HPDE6-E6E7 (cell line): ENCODE results near the gene ACSM3.
"Not testable (repeated sequence)": the region's sequence is repeated elsewhere in the genome, so short reads cannot be mapped to it uniquely, and the experiment has no call there.

Source experiments
- DNase-seq: peaks from one replicate; pipeline ENCODE4 v3.0.0; 2011; ENCODE audit warnings: missing footprints; ENCODE audit errors: extremely low spot score

Gene ACSM3

DNA sequence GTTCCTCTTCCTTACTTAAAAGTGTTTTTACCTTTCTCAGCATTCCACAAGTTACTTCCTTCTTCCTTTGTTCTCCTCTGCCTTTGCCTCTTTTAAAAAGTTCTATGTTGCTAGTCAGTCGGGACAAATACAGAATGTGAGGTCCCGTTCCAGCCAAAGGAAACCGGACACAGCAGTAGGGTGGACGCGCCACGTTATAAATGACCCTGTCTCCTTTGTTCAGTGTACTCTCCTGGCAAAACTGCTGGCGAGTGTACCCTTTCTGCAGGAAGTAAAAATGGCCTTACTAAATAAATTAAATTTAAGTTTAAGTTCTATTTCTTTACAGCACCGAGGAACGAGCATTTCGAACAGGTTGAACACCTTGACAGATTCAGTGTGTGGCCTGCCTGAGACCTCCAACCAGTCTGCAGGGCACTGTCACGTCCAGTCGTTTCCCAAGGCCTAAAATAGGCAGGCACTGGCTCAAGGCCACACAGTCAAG, 41.9 kb downstream of the ACSM3 start:
- DNase-seq: not testable (repeated sequence)

DNA sequence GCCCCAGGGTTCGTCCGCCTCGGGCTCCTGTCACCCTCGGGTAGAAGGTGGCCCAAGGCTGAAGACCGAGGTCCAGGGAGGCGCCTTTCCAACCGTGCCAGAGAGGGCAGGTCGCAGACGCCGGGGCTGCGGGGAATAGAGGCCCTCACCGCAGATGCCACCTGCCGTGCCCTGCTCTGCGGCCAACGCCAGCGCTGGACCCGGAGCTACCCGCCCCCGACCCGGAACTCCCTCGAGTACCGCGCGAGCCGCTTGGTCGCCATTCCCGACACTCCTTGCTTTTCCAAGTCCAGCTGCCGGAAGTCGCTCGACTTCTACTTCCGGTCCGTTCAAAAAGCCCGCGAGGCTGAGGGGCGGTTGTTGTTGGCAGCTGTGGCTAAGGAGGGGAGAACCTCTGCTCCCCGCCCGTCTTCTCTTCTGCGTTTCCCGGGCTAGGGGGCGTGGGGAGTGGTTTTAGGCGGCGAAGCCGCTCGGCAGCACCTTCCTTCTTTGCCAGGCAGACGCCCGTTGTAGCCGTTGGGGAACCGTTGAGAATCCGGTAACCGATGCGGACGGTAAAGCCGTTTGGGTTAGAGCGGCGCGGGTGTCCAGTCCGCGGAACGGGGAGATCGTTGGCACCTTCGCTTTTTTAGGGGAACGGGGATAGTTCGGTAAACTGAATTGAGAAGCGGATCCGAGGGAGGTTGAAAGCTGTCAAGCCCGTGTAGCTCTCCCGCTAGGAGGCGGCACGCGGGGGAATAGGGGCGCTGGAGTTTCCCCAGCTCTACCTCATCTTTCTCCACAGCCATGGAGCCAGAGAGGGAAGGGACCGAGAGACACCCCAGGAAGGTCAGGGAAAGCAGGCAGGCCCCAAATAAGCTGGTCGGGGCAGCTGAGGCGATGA, 42.6 kb downstream of the ACSM3 start, which contains the start of the genes ERI2 and REXO5:
Gene ERI2, minus strand, starts transcription at position 305 of the 883 bp plus-strand sequence. Its CDS starts 42 bp downstream, at position 263.
Gene REXO5, plus strand, starts transcription at position 360 of the 883 bp plus-strand sequence. Its CDS starts 427 bp downstream, at position 787.
- peak; percentile 87 for DNase-seq

DNA sequence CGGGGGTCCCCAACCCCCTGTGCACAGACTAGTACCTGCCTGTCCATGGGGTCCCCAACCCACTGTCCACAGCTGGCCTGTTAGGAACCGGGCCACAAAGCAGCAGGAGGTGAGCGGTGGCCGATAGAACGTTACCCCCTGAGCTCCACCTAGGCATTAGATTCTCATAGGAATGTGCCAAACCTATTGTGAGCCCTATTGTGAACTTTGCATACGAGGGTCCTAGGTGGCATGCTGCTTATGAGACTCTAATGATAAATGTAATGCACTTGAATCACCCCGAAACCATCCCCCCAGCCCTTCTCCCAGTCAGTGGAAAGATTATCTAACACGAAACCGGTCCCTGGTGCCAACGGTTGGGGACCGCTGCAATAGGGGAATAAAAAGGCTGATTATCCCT, 44.0 kb downstream of the ACSM3 start:
- no peak for DNase-seq

DNA sequence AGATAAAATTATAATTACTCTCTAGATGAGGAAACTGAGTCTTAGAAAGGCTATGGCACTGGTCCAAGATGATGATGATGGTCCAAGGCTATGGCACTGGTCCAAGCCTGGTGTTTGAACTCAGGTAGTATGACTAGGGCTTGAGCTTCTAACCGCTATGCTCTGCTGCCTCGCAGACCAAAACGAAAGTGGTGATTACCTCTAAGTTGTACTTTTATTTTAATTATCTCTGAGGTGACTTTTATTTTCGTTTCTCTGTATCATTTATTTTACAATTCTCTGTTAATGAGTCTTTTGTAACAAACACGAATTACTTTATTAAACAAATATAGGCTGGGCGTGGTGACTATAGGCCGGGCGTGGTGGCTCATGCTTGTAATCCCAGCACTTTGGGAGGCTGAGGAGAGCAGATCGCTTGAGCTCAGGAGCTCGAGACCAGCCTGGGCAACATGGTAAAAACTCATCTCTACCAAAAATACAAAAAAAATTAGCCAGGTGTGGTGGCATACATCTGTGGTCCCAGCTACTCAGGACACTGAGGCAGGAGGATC, 48.1 kb downstream of the ACSM3 start:
- no peak for DNase-seq

DNA sequence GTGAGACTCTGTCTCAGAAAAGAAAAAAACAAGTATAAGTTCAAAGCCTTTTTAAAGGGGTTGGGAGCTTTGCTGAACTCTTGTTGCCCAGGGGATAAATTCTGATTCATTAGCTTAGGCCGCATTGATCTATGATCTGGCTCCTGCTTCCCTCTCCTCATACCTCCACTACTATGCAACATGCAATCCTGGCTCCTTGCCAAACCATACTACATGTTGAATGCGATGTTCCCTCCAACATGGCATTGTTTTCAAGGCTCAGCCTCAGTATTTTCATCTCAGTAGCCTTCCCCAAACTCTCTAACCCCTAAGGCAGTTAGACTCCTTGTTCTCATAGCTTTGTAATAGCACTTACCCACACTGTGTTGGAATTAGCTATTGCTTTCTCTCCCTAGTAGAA, 48.7 kb downstream of the ACSM3 start:
- DNase-seq: no peak

DNA sequence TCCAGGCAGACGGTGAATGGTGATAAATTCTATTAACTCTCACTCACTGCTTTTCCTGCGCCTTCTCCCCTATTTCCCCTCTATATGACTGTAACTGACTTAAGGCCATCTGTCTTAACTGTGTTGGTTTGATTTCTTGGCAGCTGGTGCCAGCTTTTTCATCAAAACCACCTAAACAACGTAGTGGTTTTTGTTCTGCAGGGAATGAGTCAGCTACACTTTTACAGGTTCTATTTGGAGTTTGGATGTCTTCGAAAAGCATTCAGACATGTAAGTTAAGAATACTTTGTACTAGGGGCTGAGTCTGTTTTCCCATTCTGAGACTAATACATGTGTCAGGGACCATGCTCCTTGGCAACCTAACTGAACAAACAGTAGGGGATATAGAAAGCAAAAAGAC, 51.0 kb downstream of the ACSM3 start:
- DNase-seq: no peak

DNA sequence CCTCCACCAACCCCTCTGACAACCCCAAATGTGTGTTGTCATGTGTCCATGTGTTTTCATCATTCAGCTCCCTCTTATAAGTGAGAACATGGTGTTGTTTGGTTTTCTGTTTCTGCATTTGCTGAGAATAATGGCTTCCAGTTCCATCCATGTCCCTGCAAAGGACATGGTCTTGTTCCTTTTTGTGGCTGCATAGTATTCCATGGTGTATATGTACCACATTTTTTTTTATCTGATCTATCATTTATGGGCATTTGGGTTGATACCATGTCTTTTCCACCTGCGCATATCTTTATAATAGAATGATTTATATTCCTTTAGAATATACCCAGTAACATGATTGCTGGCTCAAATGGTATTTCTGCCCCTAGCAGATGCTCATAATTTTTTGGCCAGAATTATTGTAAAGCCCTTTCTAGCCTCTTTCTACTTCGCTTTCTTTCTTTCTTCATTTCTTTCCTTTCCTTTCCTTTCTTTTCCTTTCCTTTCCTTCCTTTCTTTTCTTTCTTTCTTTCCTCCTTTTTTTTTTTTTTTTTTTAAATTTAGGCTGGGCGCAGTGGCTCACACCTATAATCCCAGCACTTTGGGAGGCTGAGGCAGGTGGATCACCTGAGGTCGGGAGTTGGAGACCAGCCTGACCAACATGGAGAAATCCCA, 55.2 kb downstream of the ACSM3 start:
- DNase-seq: no peak

DNA sequence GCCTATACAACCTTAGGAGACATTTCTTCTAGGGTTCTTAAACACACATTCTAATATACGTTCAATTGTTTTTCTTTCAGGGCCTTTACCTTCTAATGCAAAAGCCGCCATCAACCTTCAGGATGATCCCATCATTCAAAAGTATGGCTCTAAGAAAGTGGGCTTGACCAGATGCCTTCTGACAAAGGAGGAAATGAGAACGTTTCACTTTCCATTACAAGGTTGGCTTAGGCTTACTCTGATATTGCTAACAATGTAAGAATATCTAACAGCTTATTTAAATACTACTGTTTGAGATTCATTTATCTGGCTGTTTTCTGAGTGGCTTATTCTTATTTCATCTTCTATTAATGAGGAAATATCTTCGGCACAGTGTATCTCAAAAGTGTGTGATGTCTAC, 57.9 kb downstream of the ACSM3 start:
- DNase-seq: no peak

DNA sequence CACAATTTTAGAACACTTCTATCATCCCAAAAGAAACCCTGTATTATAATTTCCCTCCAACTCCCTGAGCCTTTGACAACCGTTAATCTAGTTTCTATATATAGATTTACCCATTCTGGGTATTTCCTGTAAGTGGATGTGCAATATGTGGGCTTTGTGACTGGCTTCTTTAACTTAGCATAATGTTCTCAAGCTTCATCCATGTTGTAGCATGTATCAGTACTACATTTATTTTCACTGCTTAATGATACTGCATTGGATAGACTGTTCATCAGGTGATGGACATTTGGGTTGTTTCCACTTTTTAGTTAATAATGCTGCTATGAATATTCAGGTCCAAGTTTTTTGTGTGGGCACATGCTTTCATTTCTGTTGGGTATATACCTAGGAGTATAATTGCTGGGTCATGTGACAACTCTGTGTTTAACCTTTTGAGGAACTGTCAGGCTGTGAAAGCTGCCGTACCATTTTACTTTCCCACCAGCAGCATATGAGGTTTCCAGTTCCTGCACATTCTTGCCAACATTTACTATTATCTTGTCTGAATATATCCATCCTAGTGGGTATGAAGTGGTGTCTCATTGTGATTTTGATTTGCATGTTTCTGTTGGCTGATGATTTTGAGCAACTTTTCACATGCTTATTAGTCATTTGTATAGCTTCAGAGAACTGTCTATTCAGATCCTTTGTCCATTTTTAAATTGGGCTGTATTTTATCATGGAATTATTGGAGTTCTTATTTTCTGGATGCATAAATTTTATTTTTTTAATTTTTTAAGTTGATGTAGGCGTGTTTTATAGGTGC, 58.9 kb downstream of the ACSM3 start:
- no peak for DNase-seq

DNA sequence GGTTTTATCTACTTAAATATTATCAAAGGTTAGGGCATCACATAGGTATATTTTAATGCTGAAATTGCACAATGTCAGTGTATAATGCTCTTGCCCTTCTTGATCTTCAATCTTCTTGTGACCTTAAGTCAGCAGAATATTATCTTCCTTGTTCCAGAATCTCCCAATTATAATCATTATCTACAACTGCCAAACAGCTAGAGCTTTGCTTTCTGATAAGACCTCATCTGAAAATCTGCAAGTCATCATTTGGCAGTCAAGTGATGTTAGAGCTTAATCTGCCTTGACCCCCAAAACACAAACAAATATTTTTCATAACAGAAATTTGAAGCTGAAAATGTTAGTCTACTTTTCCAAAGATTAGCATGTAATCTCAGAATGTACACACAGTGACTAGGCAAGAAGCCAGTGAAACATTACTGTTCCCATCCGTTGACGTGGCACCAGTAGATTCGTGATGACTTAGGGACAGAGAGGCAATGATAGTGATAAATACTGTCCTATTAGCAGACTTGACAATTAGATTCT, 62.3 kb downstream of the ACSM3 start:
- no peak for DNase-seq

DNA sequence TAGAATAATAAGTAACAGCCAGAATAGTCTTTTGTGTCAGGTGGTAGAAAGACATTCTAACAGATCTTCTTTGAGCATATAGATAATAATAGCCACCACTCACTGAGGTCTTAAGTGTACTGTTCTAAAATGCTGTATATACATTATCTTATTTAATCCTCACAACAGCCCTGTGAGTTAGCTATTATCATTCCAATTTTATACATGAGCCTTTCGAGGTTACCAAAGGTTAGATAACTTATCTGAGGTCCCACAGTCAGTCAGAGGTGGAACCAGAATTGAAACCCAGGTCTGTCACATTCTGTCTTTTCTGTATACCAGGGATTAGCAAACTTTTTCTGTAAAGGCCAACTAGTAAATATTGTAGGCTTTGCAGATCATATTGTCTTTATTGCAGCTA, 65.7 kb downstream of the ACSM3 start:
- DNase-seq: no peak

DNA sequence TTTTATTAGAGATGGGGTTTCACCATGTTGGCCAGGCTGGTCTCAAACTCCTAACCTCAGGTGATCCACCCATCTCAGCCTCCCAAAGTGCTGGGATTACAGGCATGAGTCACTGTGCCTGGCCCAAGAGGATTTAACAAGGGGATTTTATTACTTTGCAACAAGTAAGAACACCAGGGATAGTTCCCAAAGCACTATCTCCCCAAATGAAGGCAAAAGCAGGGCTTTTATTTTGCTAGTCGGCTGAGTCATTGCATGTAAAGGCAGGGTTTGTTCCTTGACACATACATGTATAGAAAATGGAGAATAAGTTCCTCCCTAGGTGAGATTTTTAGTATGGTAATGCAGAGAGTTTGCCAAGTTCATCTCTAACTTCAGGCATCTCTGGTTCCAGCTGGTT, 66.6 kb downstream of the ACSM3 start:
- no peak for DNase-seq

DNA sequence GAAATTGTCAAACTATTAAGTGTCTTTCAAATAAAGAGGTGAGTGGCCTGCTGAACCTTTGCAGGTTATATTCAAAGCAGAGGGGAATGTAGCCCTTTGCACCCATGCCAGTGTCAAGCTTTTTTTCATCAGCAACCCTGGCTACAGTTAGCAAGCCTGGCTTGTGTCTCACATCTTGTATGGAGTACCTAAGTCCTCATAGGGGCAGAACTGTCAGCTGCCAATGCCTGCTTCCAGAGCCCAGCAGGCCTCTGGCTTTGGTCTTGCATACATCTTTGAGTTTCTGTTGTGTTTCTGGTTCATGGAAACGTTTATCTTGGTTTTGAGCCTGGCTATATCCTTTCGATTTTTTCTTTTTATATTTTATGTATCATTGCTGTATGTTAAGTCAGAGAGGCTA, 69.3 kb downstream of the ACSM3 start:
- DNase-seq: no peak

DNA sequence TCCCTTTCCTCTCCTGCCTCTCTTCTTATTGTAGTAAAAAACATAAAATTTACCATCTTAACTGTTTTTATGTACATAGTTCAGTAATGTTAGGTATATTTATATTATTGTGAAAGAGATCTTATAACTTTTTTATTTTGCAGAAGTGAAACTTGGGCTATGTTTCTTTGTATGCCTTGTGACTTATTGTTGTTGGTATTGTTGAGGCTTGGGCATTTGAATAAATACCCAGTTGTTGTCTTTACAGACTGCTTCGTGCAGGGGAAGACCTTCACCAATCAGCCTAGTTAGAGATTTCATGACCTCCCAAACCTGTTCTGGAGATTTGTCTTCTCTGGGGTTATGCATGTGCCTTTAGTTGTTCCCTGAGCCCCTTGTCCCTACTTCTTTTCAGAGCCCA, 74.4 kb downstream of the ACSM3 start:
- DNase-seq: no peak

DNA sequence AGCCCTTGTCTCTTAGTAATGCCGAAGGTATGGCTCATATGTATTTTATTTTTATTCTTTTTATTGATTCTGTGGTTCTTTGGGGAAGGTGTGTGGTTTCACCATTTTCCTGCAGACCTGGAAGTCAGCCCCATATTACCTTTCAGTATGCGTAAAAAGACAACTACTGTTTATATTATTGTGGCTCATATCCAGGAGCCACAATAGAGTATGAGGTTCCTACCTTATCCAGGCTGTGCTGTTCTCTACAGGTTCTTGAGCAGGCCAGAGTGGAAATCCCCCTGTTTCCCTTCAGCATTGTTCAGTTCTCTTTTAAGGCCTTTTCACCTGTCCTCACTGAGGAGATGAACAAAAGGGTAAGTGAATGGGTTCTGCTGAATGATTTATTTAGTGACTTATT, 75.7 kb downstream of the ACSM3 start:
- DNase-seq: no peak

DNA sequence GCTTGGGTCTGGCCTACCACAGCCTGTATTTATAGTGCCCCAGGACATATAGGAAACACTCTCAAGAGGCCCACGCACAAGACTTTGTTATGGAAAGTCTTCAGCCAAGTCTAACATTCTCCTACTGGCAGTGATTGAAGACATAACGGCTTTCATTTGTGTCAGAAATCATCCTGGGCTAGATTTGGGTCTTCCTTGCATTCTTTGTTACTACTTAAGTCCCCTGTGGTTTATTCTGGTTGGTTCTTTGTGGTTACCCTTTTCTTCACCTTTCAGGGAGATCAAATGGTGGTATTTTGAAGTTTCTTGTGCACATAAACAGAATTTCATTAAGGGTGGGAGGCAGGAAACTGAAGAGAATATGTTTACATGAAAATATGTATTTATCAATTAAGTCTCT, 80.2 kb downstream of the ACSM3 start:
- DNase-seq: no peak

DNA sequence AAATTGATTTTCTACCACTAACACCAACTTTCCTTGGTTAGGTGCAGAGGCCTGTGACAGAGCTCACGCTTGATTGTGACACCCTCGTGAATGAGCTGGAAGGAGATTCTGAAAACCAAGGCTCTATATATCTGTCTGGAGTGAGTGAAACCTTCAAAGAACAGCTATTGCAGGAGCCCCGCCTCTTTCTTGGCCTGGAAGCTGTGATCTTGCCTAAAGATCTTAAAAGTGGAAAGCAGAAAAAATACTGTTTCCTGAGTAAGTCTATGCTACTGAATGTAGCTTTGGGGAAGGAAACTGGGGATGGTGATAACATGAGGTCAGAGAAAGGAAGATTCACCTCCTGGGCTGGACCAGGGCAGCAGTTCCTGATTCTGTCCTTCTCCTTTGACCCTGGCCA, 80.8 kb downstream of the ACSM3 start:
- DNase-seq: no peak

DNA sequence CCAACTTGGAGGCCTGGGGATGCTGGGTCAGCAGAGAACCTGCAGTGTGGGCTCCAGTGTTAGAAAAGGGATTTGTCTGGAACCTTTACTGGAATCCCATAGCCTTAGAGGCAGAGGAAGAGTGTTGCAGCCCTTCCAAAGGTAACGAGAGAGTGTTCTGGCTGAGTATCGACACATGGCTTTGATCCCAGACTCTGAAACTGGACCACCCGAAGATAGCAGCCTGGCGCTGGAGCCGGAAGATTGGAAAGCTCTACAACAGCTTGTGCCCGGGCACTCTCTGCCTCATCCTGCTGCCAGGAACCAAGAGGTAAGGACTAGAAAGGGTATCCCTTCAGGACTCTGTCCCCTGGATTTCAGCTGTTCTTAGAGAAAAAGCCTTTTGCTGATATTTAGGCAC, 82.2 kb downstream of the ACSM3 start:
- DNase-seq: no peak

DNA sequence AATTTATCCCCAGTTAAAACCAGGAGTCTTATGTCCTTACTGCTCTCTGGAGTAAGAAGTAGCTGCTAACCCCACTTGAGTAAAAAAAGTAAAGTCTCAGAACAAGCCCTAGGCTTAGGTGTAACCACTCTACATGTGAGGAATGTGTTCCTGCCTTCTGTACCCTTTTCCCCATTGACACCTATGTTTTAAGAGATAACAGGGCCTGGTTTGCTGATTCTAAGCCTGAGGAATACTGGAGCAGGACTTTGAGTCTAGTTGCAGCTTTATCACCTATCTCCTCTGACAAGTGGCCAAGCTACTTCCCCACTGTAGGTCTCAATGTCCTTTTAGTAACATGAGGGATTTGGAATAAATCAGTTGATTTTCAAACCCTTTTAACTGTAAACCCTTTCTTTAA, 82.7 kb downstream of the ACSM3 start:
- no peak for DNase-seq
